Urothelium cell line (cell line): ENCODE results near the gene LRRC75A.
A peak's percentile ranks its signal among the peaks of the same experiment; 100 is the strongest.

Source experiments
- DNase-seq: peaks from one replicate; pipeline ENCODE4 v3.0.0; 2011; ENCODE audit warnings: low spot score, mixed read lengths
- FAIRE-seq: peaks from 2 replicates; lab custom pipeline; 2011; peaks lifted over from hg19 to GRCh38; lab: Jason Lieb, UNC

LRRC75A gene

GRCh38 chr17:16495561-16495960 is 3.6 kb upstream of the LRRC75A start:
- DNase-seq, result no peak
- FAIRE-seq, result no peak

- FAIRE-seq (no peak), DNase-seq (no peak)
These were observed 2.1 kb upstream of the LRRC75A start for GRCh38 chr17:16494059-16494458.

- FAIRE-seq, result no peak
- DNase-seq, result no peak
These were observed 1.6 kb upstream of the LRRC75A start for GRCh38 chr17:16493531-16494046.

- DNase-seq (no peak), FAIRE-seq (no peak)
These were observed 879 bp upstream of the LRRC75A start for GRCh38 chr17:16492613-16493530.

- FAIRE-seq, result no peak
- DNase-seq, result no peak
These were observed 776 bp downstream of the LRRC75A start for GRCh38 chr17:16491131-16491702.

- no peak for FAIRE-seq
- no peak for DNase-seq
These were observed 2.6 kb downstream of the LRRC75A start for GRCh38 chr17:16489431-16489830.

- no peak for FAIRE-seq
- no peak for DNase-seq
These were observed 3.0 kb downstream of the LRRC75A start for GRCh38 chr17:16488968-16489337.

- no peak for DNase-seq
- FAIRE-seq, result no peak
These were observed 3.6 kb downstream of the LRRC75A start for GRCh38 chr17:16488186-16488967.

GRCh38 chr17:16486373-16487250 is 5.4 kb downstream of the LRRC75A start:
- DNase-seq (peak; percentile 84), FAIRE-seq (no peak)

- DNase-seq, result no peak
These were observed 7.4 kb downstream of the LRRC75A start for GRCh38 chr17:16484445-16485175.

GRCh38 chr17:16483021-16483645 is 8.9 kb downstream of the LRRC75A start:
- FAIRE-seq (no peak), DNase-seq (no peak)

More at GRCh38 chr17:16484445-16485175, 7.4 kb downstream of the LRRC75A start:
- FAIRE-seq, result no peak

- DNase-seq, result no peak
- FAIRE-seq, result no peak
These were observed 9.7 kb downstream of the LRRC75A start for GRCh38 chr17:16482253-16482652.

- DNase-seq, result no peak
- no peak for FAIRE-seq
These were observed 11.0 kb downstream of the LRRC75A start for GRCh38 chr17:16480995-16481394.

GRCh38 chr17:16479264-16479663 is 12.7 kb downstream of the LRRC75A start:
- FAIRE-seq, result no peak
- no peak for DNase-seq

- no peak for DNase-seq
- no peak for FAIRE-seq
These were observed 13.3 kb downstream of the LRRC75A start for GRCh38 chr17:16478649-16479048.

- FAIRE-seq (no peak), DNase-seq (no peak)
These were observed 14.3 kb downstream of the LRRC75A start for GRCh38 chr17:16477666-16478065.

GRCh38 chr17:16477255-16477654 is 14.7 kb downstream of the LRRC75A start:
- FAIRE-seq, result no peak
- DNase-seq, result peak; percentile 84

GRCh38 chr17:16475179-16475704 is 16.8 kb downstream of the LRRC75A start:
- no peak for FAIRE-seq
- no peak for DNase-seq
